Left colon (tissue), 2 donors: ENCODE measurements around the gene MBD3L4. TPM values are rescaled to one million over a fixed set of nuclear protein-coding genes. Genes with fewer than 3 reads are reported as not detected.
"Not testable (repeated sequence)": the region's sequence is repeated elsewhere in the genome, so short reads cannot be mapped to it uniquely, and the experiment has no call there.

Source experiments
- ATAC-seq: fragments of 200-7000 bp; cut with Tn5 transposase; one replicate; pipeline ENCODE4 v1.9.1; 2020; ENCODE audit warnings: mild to moderate bottlenecking, moderate library complexity
- DNase-seq, 2 donors: peaks; one replicate each; pipeline ENCODE4 v3.0.0-alpha.2; 2020
- intact Hi-C, 2 donors: fragments of 100-400 bp; cut with DNase I in 1 of 2; cut with micrococcal nuclease in 1 of 2; formaldehyde crosslinking; loops; one replicate each; pipeline versions ENCODE4 v1.11.2 to v1.14.0; 2022; cut with DNase I, micrococcal nuclease
- total RNA-seq, 2 donors: library from RNA; stranded (reverse); fragmentation: NEBNext Ultra II Directional; extraction: Animal tissue kit (Norgen Biotek cat#: 25700); gene quantifications; one replicate each; pipeline ENCODE4 v1.2.1, GENCODE V29; 2021
- donor health status: DM: no; HTN: no; CAD: no.
- donor health status: DM: yes; HTN: yes; CAD: no.

The MBD3L4 gene
- total RNA-seq, 2 donors from 2014 or later: not detected

GRCh38 chr19:7054635-7055368, 14.8 kb upstream of the MBD3L4 start:
- DNase-seq, ATAC-seq, intact Hi-C loops: not testable (repeated sequence)

- DNase-seq, intact Hi-C loops, ATAC-seq: not testable (repeated sequence)
Measured at GRCh38 chr19:7052896-7053295, 12.9 kb upstream of the MBD3L4 start.

GRCh38 chr19:7051421-7051820, 11.4 kb upstream of the MBD3L4 start:
- DNase-seq, ATAC-seq, intact Hi-C loops: not testable (repeated sequence)

GRCh38 chr19:7049021-7049420, 9.0 kb upstream of the MBD3L4 start, which contains the start of gene MBD3L2:
TSS of gene MBD3L2 (plus strand) at chr19:7049321. CDS start at chr19:7049374, 53 bp downstream.
- ATAC-seq, DNase-seq, intact Hi-C loops: not testable (repeated sequence)

- intact Hi-C loops, ATAC-seq, DNase-seq: not testable (repeated sequence)
Measured at GRCh38 chr19:7041563-7041962, 1.6 kb upstream of the MBD3L4 start.

- intact Hi-C loops, ATAC-seq, DNase-seq: not testable (repeated sequence)
Measured at GRCh38 chr19:7030278-7030677, 9.7 kb downstream of the MBD3L4 start, which contains the start of gene MBD3L5. TSS of gene MBD3L5 (plus strand) at chr19:7030578. CDS start at chr19:7030612, 34 bp downstream.

- intact Hi-C loops, ATAC-seq, DNase-seq: not testable (repeated sequence)
Measured at GRCh38 chr19:7028790-7029189, 11.2 kb downstream of the MBD3L4 start.

GRCh38 chr19:7021331-7021730, 18.6 kb downstream of the MBD3L4 start, which contains the start of gene MBD3L2B:
TSS of gene MBD3L2B (minus strand) at chr19:7021431. CDS start at chr19:7021397, 34 bp downstream.
- ATAC-seq, intact Hi-C loops, DNase-seq: not testable (repeated sequence)

- intact Hi-C loops: no loop called here
- ATAC-seq: no peak
Measured at GRCh38 chr19:7018828-7019227, 21.2 kb downstream of the MBD3L4 start.

GRCh38 chr19:7013678-7014077, 26.3 kb downstream of the MBD3L4 start:
- ATAC-seq: no peak
- intact Hi-C loops: no loop called here
- no peak for DNase-seq

More at GRCh38 chr19:7018828-7019227, 21.2 kb downstream of the MBD3L4 start:
- DNase-seq: no peak

- intact Hi-C loops: no loop called here
- no peak for ATAC-seq
- DNase-seq: no peak
Measured at GRCh38 chr19:7010722-7011593, 29.0 kb downstream of the MBD3L4 start.

GRCh38 chr19:7007859-7008258, 32.1 kb downstream of the MBD3L4 start:
- no peak for ATAC-seq
- intact Hi-C loops: no loop called here

GRCh38 chr19:7006135-7006704, 33.8 kb downstream of the MBD3L4 start:
- intact Hi-C loops: no loop called here
- DNase-seq (no peak), ATAC-seq (no peak)

More at GRCh38 chr19:7007859-7008258, 32.1 kb downstream of the MBD3L4 start:
- DNase-seq: no peak

- DNase-seq (no peak), ATAC-seq (no peak)
- intact Hi-C loops: no loop called here
Measured at GRCh38 chr19:7004313-7004931, 35.6 kb downstream of the MBD3L4 start.

GRCh38 chr19:7000816-7001215, 39.2 kb downstream of the MBD3L4 start:
- intact Hi-C loops: no loop called here
- DNase-seq (no peak), ATAC-seq (no peak)

- ATAC-seq (no peak), DNase-seq (no peak)
- intact Hi-C loops: no loop called here
Measured at GRCh38 chr19:7000333-7000732, 39.6 kb downstream of the MBD3L4 start.

GRCh38 chr19:6999933-7000332, 40.0 kb downstream of the MBD3L4 start:
- DNase-seq: no peak
- intact Hi-C loops: no loop called here
- ATAC-seq: no peak

GRCh38 chr19:6997679-6998445, 42.1 kb downstream of the MBD3L4 start:
- ATAC-seq (no peak), DNase-seq (no peak)
- intact Hi-C loops: no loop called here
